Activated CD4-positive, alpha-beta T cell treated with anti-CD3 and anti-CD28 coated beads, Interleukin-2, amount 50 U/mL, for 48 hours (primary cell): ENCODE results near the gene SNX15.
A peak's percentile ranks its signal among the peaks of the same experiment; 100 is the strongest.
"Not testable (repeated sequence)": the region's sequence is repeated elsewhere in the genome, so short reads cannot be mapped to it uniquely, and the experiment has no call there.

Experiments used
- DNase-seq, 2 experiments: peaks; one replicate each; pipeline ENCODE4 v3.0.0-alpha.2; 2020

SNX15 gene

DNA sequence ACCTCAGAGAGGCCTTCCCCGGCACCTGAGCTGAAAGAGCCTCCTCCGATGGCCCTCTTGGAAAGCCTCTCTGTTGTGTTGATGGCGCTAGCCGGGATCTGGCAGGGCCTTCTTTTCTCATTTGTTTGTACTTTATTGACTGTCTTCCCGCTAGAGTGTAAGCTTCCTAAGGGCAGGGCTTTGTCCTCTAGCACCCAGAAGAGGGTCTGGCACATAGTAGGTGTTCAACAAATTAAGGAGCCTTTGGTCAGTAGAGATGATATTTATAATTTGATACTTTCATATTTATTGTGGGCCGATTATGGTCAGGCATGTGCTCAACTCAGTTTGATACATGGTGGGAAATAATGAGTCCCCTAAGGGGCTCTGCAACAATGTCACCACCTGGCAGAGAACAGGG is 9.3 kb upstream of the SNX15 start:
- no peak for DNase-seq

DNA sequence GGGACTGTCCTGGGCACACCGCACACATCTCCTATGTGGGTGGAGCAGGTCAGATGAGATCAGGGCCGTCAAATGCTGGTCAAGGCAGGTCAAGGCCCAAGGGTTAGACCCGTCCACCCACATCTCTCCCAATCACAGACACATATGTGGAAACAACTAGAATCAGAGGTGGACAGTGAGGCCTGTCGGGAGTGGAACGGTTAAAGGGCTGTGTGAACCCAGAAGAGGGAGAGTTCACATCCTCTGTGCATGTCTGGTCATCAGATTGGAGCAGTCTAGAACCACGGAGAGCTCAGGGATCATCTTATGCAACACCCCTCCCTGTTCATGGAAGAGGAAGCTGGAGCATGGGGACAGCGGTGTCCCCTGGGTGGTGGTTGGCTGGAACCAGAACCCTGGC is 7.4 kb upstream of the SNX15 start:
- no peak for DNase-seq

DNA sequence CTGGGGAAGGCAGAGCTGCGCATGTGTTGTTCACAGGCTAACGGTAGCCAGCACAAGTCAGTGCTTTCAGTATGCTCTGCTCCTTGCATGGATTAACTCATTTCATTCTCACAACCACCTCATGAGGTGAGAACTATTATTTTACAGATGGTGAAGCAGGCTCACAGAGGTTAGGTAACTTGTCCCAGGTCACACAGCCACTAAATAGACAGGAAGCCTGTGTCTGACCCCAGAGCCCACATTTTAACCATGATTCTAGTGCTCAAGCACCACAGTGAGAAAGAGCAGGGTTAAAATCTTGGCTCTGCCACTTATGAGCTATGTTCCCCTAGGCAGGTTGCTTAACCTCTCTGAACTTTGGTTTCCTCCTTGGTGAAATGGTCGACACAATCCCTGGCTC is 6.2 kb upstream of the SNX15 start:
- no peak for DNase-seq

DNA sequence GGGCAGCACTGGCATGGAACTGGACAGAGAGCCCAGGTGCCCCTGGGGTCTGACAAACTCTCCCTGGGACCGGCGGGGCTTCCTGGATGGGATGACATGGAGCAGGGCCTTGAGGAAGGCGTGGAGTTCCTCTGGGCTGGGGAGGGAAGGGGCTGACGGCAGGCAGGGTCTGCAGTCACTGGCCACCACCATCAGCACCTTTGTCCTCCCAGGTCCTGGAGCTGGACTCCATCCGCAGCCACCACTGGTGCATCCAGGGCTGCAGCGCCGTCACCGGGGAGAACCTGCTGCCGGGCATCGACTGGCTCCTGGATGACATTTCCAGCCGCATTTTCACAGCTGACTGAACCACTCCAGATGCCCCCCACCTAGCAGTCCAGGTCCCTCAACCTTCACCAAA is 5.7 kb upstream of the SNX15 start:
- DNase-seq = no peak

DNA sequence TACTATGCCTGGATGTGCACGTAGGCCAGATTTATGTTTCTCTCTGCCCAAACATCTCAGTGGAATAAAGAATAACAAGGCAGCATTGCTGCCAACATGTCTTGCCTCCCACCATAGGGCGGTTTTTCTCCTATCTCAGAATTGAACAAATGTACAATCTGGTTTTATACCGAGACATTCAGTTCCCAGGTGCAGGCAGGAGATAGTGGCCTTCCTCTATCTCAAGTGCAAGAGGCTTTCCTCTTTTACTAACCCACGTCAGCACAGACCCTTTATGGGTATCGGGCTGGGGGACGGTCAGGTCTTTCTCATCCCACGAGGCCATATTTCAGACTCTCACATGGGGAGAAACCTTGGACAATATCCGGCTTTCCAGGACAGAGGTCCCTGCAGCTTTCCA is 3.7 kb upstream of the SNX15 start:
- not testable (repeated sequence) for DNase-seq

DNA sequence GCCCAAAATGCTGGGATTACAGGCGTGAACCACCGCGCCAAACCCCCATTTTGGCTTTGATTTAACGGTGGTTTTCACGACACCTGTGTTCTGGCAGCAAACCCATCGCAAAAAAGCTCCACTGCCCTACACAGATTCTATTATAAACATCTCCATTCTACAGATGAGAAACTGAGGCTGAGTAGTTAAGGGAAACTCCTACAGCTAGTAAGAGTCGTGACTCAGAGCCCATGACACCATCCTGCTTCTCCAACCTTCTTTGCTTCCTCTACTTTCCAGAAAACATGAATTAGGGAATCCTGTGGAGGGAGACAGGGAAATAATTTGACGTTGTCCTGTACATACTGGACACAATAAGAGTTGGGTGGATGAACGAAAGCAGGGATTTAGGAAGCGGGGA is 429 bp upstream of the SNX15 start:
- DNase-seq = no peak

DNA sequence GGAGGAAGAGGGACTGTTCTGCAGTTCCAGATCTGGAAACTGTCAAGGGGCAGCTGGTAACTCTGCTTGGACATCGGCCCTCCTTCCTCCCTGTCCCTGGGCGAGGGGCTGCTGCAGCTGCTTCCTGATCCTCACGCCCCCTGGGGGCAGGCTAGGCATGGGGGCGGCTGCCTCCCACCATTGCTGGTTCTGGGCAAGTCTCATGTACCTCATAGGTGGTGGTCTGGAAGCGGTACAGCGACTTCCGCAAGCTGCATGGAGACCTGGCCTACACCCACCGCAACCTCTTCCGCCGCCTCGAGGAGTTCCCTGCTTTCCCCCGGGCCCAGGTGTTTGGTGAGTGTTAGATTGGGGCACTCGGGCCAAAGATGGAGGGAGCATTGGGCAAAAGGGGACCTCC is 5.0 kb downstream of the SNX15 start:
- no peak for DNase-seq

DNA sequence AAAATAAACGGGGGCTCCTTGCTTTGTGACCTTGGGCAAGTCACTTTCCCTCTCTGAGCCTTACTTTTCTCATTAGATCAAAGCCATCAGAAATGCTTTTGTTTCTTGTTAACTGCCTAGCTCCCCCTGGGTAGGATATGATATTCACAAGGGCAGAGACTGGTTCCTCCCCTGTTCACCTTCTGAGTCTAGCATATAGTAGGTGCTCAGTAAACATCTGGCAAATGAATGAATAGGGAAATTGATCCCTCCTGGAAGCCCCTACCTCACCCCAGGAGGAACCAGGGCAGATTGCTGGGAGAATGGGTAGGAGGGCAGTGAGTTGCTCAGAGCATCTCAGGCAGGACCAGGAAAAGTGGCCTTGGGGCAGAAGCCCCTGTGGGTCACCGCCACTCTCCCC is 7.2 kb downstream of the SNX15 start:
- DNase-seq = no peak

DNA sequence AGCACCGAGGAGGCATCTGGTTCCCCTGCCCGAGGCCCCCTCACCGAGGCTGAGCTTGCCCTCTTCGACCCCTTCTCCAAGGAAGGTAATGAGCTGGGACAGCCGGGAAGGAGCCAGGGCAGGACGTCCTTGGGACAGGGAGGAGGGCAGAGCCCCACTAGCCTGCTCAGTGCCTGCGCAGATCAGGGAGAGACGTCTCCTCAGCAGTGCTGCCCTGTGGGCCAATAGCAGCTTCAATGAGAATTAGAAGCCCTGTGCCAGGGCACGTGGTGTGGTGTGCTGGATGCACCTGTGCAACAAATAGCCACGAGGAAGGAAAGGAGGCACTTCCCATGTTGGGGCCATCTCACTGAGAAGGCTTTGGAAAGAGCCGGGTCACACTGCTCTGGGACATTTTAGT is 8.3 kb downstream of the SNX15 start:
- DNase-seq = no peak

DNA sequence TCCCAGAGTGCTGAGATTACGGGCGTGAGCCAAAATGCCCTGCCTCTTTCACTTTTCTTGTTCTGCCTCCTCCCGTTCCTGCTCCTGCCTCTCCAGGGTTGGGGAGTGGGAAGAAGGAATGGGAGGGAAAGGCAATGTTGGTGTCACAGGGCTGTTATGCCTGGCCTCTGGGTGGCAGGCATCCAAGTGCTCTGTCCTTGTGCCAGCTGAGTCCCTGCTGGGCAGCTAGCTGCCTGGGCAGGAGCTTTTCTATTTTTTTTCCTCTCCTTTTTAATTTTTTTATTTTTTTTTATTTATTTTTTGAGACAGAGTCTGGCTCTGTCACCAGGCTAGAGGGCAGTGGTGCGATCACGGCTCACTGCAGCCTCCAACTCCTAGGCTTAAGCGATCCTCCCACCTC is 9.7 kb downstream of the SNX15 start:
- DNase-seq = no peak

DNA sequence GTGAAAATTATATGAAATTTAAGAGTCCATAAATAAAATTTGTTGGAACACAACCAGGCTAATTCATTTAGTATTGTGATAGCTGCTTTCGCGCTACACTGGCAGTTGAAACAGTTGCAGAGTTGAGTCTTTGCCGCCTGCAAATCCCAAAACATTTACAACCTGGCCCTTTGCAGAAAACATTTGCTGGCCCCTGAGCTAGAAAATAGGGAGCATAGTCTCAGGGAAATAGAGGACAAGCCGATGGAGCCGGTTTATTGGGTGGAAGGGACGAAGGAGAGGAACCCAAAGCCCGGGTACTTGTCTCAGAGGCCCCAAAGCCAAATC is 13.2 kb downstream of the SNX15 start:
- DNase-seq = no peak

DNA sequence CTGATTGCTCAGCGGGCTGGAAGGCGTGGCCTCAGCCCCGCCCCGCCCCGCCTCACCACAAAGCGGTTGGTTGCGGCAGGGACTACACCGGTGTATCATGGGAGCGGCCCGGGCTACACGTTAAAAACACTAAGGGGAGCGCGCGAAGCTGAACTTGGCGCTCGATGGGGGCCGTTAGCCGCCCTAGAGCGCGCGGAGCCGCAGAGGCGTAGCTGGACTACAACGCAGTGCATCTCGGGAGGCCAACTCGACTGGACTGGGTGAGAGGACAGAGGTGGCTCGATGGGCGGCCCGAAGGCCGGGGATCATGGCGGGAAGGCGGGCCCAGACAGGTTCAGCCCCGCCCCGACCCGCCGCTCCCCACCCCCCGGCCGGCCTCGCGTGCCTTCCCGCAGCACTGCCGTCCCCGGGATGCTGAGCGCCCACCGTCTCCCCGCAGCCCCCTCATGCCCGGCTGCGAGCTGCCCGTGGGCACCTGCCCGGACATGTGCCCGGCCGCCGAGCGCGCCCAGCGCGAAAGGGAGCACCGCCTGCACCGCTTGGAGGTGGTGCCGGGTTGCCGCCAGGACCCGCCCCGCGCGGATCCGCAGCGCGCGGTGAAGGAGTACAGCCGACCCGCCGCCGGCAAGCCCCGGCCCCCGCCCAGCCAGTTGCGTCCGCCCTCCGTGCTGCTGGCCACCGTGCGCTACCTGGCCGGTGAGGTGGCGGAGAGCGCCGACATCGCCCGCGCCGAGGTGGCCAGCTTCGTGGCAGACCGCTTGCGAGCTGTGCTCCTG is 13.8 kb downstream of the SNX15 start, which contains the start of gene SAC3D1:
Gene SAC3D1 (plus strand): TSS at position 364 of the 776 bp plus-strand sequence. CDS start 83 bp downstream, at position 447.
- peak; percentile 88 to 93 for DNase-seq

DNA sequence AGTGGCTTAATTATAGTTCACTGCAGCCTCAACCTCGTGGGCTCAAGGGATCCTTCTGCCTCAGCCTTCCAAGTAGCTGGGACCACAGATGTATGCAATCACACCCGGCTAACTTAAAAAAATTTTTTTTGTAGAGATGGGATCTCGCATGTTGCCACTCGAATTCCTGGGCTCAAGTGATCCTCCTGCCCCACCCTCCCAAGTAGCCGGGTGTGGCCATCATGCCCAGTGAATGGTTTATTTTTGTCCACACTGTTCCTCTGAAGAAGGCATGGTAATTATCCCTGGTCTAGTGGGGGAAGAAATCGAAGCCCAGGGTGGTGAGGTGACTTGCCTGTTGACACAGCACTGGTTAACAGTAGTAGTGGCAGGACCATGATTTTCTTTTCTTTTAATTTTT is 15.7 kb downstream of the SNX15 start:
- no peak for DNase-seq

DNA sequence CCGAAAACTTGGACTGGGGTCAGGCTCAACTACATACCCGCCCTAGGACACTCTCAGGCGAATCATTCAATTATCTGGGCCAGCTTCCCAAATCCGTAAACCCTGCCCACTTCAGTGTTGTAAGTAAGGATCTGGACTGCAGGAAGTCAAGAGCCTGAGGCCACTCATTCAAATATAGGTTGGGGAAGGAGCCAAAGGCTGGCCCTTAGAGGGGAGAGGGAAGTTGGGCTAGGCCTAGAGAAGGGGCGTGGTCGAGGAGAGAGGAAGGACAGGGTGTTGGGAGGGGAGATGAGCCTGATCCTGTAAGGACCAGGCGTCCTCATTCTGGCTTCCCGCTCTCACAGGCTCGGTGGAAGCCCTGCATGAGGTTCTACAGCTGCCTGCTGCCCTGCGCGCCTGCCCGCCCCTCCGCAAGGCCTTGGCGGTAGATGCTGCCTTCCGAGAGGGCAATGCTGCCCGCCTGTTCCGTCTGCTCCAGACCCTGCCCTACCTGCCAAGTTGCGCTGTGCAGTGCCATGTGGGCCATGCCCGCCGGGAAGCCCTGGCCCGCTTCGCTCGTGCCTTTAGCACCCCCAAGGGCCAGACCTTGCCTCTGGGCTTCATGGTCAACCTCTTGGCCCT is 16.8 kb downstream of the SNX15 start:
- no peak for DNase-seq

DNA sequence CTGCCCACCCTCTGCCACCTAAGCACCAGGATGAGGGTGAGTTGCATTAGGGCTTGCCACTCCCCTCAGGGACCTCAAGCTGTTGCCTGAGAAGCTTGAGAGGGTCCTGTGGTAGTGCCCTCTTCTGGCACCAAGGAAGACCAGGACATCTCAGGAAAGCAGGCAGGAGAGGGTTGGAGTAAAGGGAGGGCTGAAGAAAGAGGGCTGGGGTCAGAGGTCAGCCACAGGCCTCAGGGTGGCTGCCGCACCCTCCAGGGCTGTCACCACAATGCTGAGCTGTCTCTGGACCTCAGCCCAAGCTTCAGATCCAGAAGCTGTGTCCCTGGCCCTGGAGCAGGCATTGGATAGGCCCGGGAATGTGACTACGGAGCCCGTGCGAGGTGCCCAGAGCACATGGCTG is 17.8 kb downstream of the SNX15 start:
- no peak for DNase-seq

DNA sequence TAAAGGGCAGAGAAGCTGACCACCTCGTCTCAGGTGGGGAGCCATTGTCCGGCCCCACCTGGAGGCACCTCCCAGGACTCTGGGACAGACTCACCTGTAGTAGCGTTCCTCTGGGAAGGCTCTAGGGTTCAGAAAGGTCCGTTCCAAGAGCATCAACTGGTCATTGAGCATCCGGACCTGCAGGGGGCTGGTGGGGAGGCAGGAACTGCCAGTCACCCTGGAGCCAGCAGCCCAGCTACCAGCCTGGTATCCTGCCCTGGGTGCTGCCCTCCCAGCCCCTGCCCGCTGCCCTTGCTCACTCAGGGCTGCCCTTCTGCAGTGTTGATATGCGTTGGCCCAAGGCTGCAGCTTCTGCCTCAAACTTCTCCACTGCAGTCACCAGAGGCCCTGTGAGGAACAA is 18.5 kb downstream of the SNX15 start:
- no peak for DNase-seq

DNA sequence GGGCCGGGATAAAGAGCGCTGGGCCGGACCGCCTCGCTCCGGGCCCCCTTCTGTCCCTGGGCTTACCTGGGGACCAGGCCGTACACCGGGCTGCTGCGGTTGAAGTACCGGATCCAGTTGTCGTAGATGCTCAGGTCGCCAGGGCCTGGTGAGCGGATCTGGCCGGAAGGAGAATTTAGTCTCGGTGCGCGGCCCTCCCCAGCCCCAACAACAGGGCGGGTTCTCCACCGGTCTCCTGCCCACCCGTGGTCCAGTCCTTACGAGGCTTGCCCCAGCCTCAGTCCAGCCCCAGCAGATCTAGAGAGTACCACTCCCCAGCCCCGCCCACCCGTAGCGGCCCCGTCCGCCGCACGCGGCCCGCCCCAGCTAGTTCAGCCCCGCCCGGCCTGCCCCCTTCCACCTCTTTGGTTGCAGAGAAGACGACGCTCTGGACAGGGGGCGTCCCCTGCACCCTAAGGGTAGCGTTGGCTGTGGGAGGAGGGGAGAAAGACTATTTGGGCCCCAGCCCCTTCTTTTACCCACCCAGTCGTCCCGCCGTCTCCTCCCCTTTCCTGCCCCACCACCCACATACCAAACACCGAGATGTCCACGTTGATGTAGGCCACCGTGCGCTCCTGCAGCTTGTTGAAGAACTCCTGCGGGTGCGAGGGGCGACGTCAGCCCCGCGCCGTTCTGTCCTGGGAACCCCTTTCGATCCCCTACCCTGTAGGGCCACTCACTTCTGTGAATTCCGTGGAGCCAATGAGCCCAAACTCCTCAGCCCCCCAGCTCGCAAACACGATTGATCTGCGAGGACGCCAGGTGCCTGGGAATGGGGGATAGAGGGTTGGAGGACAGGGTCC is 20.6 kb downstream of the SNX15 start:
- DNase-seq = peak; percentile 40 to 47

DNA sequence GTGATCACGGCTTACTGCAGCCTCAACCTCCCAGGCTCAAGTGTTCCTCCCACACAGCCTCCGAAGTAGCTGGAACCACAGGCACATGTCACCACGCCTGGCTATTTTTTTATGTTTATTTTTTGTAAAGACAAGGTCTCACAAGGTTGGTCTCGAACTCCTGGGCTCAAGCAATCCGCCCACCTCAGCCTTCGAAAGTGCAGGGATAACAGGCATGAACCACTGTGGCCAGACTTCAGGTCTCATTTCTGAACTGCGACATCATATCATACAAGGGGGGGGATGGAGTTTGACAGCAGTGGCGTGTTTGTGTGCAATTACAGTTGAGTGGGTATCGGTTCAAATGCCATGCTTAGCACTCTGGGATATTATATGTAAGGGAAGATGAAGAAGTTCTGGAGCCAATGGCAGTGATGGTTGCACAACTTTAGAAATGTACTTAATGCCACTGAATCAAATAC is 24.2 kb downstream of the SNX15 start:
- no peak for DNase-seq

DNA sequence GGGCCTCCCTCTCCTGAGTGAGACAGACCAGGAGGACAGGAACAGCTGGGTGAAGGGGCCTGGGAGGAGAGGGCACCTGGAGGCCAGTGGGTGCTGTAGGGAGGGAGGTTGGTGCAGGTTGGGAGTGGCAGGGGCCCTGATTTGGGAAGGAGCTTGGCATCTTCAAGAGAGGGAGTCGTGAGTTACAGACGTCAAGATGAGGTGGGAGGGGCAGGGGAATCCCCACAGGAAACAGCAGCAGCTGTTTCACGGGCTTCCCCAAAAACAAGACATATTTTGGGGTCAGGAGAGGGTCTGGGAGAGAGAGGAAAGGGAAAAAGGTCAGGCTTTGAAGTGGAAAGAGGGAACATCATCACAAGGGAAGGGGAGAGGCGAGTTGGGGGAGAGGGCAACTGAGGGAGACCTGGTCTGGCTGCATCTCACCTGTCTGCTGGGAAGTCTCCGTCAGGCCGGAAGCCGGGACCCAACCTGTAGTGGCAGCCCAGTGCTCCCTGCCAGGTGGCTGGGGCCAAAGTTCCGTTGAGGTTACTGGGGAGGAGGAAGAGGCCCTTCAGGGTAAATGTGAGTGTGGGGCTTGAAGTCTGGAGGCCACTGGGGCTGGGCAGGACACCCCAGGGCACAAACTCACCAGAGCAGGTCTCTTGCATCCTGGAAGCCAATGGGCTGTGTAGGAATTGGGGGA is 26.7 kb downstream of the SNX15 start:
- no peak for DNase-seq

DNA sequence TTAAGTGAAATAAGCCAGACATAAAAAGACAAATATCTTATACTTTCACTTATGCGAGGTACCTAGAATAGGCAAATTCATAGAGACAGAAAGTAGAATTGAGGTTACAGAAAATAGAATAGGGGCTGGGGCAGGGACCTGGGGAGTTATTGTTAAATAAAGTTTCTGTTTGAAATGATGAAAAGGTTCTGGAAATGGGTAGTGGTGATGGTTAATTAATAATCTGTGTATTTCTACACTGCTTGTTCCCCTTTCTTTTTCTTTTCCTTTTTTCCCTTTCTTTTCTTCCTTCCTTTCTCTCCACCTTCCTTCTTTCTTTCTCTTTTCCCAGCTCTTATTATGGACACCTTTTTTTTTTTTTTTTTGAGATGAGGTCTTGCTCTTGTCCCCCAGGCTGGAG is 28.3 kb downstream of the SNX15 start:
- no peak for DNase-seq

DNA sequence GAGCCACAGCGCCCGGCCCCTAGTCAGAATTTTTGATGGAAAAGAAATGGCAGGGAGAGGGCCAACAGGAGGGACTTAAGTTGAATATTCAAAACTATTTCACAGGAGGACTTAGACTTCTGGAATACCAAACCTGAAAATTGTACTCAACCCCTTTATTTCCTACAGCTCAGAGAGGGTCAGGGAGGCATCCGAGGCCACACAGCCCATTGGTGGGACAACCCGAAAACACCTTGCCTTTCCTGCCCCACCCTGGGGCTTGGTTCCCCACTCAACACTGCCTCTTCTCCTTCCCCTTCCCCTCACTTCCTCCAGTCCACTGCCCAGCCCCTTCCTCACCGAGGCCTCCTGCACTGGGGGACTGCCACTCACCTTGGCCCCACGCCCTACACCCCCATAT is 29.8 kb downstream of the SNX15 start:
- DNase-seq = no peak

DNA sequence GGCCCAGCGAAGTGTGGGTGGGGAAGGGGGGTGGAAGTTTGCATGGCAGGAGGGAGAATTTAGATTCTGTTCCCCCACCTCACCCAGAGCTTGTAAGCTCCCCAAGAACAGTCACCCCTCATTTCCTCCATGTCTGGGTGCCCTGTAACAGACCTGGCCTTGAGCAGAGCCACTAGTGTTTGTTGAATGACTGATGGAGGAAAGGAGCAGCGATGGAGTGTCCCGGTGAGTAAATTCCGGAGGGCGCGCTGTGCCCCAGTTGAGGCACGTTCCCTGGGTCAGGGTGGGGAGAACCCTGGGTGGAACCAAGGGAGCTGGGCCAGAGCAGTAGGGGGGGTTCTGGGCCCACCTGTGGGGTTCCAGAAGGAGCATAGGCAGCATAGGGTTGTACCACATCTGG is 30.3 kb downstream of the SNX15 start:
- no peak for DNase-seq

DNA sequence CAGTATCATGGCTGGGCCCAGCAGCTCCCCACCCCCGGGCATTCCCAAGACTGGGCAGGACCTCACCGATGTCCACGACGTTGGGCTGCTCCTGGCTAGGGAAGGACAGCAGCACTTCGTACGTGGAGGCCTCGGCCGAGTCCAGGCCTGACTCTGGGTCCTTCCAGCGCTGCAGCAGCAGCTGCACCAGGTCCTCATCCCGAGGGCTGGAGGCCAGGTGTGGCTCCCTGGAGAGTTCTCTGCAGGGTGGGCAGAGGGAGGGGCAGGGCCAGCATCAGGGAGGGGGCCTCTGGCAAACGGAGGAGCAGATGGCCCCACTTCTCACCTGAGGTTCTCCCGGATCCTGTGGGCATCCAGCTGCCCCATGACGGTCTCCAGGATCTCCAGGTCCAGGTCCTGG is 30.8 kb downstream of the SNX15 start:
- no peak for DNase-seq
